NCI-H2081 (cell line): ENCODE results near the gene BCAP31.

Source experiments
- DNase-seq, 2 experiments: peaks; one replicate each; lab custom pipeline; 2025; lab: John Stamatoyannopoulos, UW

Gene BCAP31

DNA sequence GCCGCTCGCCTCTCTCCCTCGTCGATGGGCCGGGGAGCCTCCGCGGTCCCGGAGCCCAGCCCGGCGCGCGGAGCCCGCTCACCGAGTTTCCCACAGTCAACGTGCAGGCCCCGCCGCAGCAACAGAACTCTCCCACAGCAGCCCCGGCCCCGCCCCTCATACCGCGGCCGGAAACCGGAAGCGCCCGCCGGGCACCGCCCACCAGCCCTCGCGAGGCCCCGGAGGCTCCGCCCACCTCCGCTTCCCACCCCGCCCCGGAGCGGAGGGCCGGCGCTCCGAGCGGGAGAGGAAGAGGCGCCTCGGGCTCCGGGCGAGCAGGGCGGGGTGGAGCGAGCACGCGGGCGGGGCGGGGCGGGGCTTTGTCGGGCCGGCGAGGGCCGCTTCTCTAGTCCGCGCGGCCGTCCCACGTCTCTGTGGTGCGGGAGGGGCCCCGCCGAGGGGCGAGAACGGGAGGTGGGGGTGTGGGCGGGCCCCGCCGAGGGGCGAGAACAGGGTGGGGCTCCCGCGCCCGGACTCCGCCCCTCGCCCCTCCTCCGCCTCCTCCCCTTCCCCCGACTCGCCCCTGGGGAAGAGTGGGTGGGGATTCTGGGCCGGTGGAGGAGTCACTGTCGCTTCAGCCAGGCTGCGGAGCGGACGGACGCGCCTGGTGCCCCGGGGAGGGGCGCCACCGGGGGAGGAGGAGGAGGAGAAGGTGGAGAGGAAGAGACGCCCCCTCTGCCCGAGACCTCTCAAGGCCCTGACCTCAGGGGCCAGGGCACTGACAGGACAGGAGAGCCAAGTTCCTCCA lies at the start of gene BCAP31, which contains the start of gene ABCD1:
TSS of gene BCAP31 (minus strand) at position 136 of the 787 bp plus-strand sequence. CDS start 1,143 bp downstream, outside the sequence.
TSS of gene ABCD1 (plus strand) at position 605 of the 787 bp plus-strand sequence. CDS start 411 bp downstream, outside the sequence.
- peak; percentile 72 to 80 for DNase-seq

DNA sequence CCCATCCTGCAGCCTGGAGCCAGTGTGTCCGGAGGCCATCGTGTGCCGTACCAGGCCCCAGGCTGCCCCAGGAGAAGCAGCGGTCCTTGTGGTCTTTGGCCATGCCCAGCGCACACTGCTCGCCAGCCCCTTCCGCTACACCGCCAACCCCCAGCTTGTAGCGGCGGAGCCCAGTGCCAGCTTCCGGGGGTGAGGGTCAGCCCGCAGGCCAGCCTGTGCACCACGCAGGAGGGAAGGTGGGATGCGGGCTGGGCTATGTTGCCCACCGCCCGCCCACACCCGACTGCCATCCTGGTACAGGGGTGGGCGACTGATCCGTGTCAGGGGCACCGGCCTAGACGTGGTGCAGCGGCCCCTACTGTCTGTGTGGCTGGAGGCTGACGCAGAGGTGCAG lies 49.0 kb upstream of the BCAP31 start:
- DNase-seq = no peak

DNA sequence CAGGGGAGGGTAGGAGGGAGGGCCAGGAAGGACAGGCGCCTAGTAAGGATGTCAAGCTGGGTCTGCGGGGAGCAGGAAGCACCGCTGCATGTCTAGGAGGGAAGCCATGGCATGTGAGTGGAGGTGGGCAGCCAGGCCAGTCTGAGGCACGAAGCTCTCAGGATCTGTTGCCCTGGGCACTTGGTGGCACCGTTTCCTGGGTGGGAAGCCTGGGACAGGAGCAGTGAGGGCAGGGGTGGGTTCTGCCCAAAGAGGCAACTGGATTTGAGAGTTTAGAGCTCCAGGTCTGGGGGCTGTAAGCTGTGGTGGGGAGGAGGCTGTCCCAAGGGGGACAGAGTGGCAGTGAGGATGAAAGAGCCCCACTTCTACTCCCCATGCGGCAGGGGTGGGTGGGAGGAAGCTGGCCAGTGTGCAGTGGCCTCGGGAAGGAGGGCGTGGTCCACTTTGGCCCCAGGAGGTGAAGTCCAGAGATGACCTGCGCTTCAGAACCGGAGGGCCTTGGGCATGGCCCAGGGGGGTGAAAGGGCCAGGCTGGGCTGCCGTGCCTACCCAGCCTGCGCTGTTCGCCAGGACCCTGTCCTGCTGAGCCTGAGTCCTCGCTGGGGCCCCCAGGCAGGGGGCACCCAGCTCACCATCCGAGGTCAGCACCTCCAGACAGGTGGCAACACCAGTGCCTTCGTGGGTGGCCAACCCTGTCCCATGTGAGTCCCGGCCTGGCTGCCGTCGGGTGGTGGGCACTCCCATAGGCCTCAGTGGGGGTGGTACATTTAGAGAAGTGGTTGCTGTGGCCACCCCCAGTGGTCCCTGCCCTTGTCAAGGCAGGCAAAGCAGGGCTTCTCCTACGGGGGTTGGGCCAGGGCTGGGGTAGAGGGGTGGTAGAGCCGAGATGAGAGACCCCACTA lies 48.4 kb upstream of the BCAP31 start:
- DNase-seq = no peak

DNA sequence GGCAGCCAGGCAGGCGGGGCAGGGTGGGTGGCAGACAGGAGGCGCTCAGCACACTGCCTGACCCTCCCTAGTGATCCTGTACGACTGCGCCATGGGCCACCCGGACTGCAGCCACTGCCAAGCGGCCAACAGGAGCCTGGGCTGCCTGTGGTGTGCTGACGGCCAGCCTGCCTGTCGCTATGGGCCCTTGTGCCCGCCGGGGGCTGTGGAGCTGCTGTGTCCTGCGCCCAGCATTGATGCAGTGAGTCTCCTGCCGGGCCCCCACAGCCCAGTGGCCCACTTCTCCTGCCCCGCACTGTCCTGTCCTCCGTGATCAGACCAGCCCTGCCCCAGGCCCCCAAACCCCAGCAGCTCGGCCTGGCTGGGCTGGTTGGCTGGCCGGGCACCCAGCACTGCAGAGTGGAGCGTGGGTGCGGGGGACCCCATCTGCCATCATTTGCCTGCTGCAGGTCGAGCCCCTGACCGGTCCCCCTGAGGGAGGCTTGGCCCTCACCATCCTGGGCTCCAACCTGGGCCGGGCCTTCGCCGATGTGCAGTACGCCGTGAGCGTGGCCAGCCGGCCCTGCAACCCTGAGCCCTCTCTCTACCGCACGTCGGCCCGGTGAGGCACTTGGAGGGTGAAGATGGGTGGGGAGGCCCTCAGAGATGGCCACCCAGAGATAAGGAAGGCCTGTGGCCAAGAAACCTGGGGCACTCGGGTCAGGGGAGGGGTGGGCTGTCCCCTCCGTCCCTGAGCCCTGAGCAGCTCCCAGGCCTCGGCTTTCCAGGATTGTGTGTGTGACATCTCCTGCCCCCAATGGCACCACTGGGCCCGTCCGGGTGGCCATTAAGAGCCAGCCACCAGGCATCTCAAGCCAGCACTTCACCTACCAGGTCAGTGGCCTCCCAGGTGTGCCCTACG lies 47.5 kb upstream of the BCAP31 start:
- DNase-seq = no peak

DNA sequence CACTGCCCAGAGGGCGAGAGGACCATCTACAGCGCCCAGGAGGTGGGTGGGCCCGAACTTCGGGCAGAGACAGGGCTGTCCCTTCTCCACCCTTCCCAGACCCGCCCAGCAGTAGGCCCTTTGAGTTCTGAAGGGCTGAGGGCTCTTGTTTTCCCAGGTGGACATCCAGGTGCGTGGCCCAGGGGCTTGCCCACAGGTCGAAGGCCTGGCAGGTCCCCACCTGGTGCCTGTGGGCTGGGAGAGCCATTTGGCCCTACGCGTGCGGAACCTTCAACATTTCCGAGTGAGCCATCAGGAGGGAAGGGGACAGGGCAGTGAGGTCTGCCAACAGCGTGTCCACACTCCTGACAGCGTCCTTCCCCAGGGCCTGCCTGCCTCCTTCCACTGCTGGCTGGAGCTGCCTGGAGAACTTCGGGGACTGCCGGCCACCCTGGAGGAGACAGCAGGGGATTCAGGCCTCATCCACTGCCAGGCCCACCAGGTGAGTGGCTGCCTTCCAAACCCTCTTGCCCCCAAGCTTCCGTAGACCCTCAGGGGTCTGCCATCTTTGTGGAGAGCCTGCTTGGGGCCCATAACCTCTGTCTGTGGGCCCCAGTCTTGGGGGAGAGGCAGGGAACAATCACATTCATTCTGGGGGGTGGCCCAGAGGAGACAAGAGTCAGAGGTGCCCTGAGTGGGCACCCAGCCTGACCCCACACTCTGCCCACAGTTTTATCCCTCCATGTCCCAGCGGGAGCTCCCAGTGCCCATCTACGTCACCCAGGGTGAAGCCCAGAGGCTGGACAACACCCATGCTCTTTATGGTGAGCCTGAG lies 46.6 kb upstream of the BCAP31 start:
- no peak for DNase-seq

DNA sequence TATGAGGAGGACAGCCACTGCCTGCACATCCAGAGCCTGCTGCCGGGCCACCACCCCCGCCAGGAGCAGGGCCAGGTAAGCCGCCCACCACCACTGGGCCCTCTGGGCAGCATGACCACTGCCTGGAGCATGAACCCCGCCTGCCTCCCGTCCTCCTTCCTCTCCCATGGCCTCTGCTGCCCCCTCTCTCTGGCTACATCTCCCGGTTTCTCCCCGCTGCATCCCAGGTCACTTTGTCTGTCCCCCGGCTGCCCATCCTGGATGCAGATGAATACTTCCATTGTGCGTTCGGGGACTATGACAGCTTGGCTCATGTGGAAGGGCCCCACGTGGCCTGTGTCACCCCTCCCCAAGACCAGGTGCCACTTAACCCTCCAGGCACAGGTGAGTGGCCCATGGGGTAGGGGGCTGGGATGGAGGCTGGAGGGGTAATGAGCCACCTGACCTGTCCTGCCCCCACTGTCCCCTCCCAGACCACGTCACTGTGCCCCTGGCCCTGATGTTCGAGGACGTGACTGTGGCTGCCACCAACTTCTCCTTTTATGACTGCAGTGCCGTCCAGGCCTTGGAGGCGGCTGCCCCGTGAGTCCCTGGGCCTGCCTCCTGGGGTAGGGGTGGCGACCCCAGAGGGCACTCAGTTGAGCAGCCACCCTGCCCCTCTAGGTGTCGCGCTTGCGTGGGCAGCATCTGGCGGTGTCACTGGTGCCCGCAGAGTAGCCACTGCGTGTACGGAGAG lies 45.8 kb upstream of the BCAP31 start:
- no peak for DNase-seq

DNA sequence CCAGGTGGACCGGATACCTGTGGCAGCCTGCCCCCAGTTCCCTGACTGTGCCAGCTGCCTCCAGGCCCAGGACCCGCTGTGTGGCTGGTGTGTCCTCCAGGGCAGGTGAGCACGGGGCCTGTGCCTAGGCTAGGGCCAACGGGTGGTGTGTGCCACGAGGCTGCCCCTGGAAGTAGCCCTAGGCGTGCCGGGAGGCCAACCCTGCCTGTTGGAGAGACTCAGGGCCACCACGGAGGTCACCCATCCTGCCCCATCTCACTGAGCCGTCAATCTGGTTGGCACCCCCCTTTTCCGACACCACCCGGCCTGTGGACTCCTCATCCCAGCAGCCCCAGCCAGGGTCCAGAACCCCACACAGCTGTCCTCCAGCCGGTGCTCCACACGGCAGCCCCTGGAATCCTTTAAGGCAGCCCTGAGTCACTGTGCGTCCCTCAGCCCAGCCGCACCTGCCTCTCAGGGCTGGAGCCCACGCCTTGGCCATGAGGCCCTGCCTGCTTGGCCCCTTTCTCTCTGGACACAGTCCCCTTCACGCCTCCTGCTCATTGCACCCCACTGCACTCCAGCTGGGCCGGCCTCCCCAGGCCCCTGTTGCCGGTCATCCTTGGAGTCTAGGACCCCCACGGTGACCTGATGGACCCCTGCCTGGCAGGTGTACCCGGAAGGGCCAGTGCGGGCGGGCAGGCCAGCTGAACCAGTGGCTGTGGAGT lies 45.1 kb upstream of the BCAP31 start:
- DNase-seq = no peak

DNA sequence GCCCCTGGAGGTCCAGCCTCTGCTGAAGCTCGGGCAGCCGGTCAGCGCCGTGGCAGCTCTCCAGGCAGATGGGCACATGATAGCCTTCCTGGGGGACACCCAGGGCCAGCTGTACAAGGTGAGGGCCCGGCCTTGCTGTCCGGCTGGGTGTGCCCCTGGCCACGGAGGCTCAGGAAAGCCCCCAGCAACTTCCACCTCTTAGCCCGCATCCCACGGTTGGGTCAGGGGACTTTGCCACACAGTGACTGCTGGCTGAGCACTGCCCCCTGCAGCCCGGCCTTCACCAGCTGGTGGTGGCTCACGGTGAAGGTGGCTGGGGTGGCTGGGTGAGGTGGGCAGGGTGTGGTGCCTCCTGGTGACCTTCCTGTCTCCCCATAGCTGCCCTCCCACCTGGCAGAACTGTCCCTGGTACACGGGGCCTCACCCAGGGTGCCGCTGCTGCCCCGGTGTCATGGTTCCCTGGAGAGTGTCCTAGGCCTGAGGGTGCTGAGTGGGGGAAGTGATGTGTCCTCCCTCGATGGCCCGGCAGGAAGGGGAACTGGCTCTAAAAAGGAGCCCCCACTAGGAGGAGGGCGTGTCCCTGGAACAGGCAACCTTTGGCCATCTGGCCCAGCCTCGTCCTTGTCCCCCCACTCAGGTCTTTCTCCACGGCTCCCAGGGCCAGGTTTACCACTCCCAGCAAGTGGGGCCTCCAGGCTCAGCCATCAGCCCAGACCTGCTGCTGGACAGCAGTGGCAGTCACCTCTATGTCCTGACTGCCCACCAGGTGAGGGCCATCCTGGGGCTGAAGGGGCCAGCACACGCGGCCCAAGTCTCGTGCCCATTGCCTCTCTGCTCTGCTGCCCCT lies 44.3 kb upstream of the BCAP31 start:
- DNase-seq = no peak

DNA sequence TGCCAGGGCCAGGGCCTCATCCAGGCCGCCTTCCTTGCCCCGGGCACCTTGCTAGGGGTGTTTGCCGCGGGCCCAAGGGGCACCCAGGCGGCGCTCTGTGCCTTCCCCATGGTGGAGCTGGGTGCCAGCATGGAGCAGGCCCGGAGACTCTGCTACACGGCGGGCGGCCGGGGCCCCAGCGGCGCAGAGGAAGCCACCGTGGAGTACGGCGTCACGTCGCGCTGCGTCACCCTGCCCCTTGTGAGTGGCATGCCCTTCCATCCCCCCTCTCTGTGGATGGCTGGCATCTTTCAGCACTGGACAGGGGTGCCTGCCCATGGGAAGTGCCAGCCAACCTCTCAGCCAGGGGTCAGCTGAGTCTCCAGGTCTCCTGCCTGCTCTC lies 43.5 kb upstream of the BCAP31 start:
- no peak for DNase-seq

DNA sequence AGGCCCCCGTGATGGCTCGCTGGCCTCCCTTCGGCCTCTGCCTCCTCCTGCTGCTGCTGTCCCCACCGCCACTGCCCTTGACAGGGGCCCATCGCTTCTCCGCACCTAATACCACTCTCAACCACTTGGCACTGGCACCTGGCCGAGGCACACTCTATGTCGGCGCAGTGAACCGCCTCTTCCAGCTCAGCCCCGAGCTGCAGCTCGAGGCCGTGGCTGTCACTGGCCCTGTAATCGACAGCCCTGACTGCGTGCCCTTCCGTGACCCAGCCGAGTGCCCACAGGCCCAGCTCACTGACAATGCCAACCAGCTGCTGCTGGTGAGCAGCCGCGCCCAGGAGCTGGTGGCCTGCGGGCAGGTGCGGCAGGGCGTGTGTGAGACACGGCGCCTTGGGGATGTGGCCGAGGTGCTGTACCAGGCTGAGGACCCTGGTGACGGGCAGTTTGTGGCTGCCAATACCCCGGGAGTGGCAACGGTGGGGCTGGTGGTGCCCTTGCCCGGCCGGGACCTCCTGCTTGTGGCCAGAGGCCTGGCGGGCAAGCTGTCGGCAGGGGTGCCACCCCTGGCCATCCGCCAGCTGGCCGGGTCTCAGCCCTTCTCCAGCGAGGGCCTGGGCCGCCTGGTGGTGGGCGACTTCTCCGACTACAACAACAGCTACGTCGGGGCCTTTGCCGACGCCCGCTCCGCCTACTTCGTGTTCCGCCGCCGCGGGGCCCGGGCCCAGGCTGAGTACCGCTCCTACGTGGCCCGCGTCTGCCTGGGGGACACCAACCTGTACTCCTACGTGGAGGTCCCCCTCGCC lies 42.9 kb upstream of the BCAP31 start:
- DNase-seq = no peak

DNA sequence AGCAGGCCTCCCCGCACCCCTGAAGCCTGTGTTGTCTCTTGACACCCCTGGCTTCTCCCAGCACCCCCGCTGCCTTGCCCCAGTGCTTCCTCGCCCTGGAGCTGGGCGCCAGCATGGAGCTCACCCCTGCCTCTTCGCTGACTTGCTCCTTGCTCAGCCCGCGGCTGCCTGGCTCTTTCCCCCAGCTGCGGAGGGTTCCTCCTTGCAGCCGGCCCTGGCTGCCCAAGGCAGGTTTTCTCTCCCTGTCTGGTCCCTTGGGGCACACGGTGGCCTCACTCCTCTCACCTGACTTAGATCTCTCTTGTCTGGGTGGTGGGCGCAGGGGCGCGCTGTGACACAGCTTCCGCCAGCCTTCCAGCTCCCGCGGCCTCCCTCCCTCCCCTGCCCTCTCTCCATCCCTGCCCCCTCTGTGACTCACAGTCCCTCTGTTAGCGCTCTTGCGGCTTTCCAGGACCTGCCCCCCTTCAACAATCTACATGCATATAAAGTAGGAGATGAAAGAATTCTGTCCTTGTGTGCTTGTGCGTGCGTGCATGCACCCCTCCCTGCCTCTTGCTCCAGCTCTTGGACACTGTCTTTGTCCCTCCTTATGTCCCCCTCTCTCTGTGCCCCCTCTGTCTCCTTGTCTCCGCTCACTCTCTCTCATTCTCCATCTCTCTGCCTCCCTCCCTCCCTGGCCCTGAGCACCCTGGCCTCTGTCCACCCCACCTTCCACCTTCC lies 42.1 kb upstream of the BCAP31 start:
- no peak for DNase-seq

DNA sequence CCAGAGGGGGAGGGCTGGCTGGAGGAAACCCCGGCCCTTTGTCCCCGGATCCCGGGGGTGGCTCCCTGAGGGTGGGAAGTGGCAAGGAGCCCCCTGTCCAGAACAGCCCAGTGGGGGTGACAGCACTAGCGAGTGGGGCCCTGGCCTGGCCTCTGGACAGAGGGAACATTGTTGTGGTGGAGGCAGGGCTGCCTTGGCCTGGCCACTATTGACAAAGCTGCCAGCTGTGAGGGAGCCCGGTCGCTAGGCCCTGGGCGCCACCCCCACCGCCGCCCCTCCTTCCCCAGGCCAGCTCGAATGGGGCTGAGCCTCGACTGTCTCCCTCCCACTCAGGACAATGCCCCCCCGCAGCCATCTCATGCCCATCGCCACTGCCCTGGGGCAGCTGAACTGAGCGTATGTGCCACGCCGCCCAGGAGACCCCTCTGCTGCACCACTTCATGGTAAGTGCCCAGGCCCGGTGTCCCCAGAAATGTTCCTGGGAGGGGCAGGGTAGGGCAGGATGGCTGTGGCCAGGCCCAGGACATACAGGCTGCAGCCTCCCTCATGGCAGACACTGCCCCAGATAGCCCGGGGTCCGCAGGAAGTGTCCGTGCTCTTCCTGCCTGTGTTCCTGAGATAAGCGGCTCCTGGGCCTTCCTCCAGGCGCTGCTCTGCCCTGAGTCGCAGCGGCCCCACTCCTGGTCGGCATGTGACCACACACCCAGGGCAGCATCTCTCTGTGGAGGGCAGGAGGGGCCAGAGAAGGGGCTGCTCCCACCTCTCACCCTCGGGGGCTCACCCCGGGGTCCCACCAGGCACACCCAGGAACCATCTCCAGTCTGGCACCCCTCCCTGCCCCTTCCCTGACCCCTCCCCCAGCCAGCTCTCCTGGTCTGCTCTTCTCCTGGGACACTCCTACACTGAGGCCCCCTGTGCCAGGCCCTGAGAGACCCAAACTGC lies 41.2 kb upstream of the BCAP31 start:
- DNase-seq = no peak

DNA sequence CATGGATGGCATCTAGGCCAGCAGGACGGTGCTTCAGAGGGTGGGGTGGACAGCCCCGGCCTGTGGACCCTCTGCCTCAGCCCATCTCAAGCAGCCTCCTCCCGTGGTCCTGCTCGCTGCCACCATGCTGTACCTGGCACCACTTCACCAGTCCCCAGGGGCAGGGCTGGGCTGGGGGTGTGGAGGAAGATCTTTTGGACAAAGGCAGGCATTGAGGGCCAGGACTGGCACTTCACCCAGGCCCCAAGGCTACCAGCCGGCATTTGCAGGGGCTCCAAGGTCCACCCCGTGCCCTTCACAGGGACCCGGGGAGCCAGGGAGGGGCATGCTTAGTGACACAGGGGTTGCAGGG lies 40.6 kb upstream of the BCAP31 start:
- DNase-seq = no peak

DNA sequence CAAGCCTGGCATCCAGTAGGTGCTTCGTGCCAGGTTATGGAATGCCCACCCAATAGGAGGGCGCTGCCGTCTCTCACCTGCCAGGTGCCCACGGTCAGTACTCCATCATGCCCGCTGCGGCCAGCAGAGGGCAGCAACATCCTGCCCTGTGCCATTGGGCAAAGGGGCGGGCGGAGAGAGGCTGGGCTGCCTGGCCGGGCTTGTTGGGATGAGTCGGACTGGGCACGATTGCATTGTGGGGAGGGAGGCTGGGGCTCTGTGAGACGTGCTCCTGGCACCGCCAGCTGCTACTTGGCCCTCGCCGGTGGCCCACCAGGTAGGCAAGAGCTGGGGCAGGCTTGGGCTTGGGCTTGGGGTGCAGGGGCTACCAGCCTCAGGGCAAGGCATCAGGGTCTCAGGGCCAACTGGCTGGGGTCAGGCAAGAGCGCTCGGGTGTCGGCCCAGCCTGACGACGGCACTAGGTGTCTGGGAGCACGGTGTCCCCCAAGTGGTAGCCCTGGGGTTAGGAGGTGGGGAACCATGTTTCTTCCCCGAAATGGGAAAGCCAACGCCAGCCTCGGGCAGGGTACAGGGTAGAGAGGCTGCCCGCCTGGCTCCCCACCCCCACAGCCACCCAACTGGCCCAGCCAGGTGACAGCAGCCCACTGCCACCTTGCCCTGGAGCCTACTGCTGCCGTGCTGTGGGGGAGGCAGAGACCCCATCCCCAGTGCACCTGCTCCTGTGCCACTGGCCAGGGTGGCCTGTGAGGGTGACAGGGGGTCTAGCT lies 40.0 kb upstream of the BCAP31 start, which contains the start of gene PLXNB3:
TSS of gene PLXNB3 (plus strand) at position 261 of the 767 bp plus-strand sequence. CDS start 1,287 bp downstream, outside the sequence.
- peak; percentile 65 to 72 for DNase-seq

DNA sequence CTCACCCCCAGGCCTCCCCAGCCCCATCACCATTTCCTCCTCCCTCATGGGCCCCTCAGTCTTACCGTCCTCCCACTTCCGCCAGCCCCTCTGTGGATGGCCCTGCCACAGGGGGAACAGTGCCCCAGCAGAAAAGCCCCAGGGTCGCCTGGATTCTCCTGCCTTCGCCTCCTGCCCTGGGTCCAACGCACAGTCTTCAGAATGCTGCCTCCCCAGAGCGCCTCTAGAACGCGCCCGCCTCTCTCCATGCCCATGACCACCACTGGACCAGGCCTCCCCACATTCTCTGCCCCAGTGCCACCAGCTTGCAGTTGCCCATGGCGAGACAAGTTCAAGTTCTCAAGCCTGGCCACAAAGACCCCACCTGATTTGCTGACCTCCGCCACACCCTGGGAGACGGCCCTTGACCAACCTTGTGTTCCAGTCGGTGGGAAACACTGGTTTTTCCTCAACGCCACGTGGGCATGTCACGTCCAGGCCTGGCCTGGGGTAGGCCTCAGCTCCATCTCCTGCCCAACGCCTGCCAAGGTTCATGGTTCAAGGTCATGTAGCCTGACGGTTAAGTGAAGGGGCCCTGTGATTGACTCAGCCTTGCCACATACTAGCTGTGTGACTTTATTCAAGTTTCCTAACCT lies 39.2 kb upstream of the BCAP31 start:
- no peak for DNase-seq
